Endothelial cell of umbilical vein (primary cell): Measurements from ENCODE around the gene RNF19B. TPM values are rescaled to one million over a fixed set of nuclear protein-coding genes. Genes with fewer than 3 reads are reported as not detected.

ENCODE experiments used
- BruUV-seq: library from RNA; stranded (reverse); fragments of 400-500 nt; replicated peaks from 2 replicates; lab custom pipeline; 2021; lab: Mats Ljungman, UMichigan
- CTCF ChIA-PET: fragments of 300-600, 350-600 bp; sonication (Branson Sonifier 250); formaldehyde crosslinking; loops from one replicate; lab custom pipeline; 2021; ENCODE audit warnings: antibody characterized with exemption, inconsistent platforms; lab: Charles Lee
- POLR2A ChIA-PET: fragments of 300-600, 350-600 bp; sonication (Branson Sonifier 250); formaldehyde crosslinking; loops from one replicate; lab custom pipeline; 2021; ENCODE audit warnings: antibody characterized with exemption, inconsistent platforms; lab: Charles Lee
- DNase-seq: peaks from one replicate; pipeline ENCODE4 v3.0.0-alpha.2; 2011; ENCODE audit warnings: low read depth, low spot score
- FAIRE-seq: peaks from 2 replicates; lab custom pipeline; 2011; peaks lifted over from hg19 to GRCh38; lab: Jason Lieb, UNC
- H2AFZ ChIP-seq: 2 replicates; pipeline ENCODE4 v1.6.0; 2012; ENCODE audit warnings: low read depth, low read length, control low read depth, inconsistent platforms
- H3K27ac ChIP-seq: 2 replicates; pipeline ENCODE4 v1.5.1; 2011; ENCODE audit warnings: low read depth, mild to moderate bottlenecking, control low read depth, low read length, moderate library complexity; ENCODE audit not compliant: insufficient read depth
- H3K27me3 ChIP-seq, 2 experiments: 2 replicates each; pipeline versions ENCODE4 v1.6.0 to v1.6.1; 2011; ENCODE audit warnings: low read length in 2 of 2, mixed read lengths in 1 of 2; ENCODE audit not compliant: control insufficient read depth in 2 of 2, insufficient read depth in 2 of 2
- H3K36me3 ChIP-seq, 2 experiments: 2 replicates in 1 of 2; 3 replicates in 1 of 2; pipeline ENCODE4 v1.5.1; 2011; ENCODE audit warnings: low read length in 2 of 2, mild to moderate bottlenecking in 1 of 2, moderate library complexity in 1 of 2; ENCODE audit not compliant: control insufficient read depth in 2 of 2, insufficient read depth in 2 of 2; ENCODE audit errors: extremely low read depth in 1 of 2
- H3K4me1 ChIP-seq: 3 replicates; pipeline ENCODE4 v1.5.1; 2011; ENCODE audit warnings: mild to moderate bottlenecking, low read length; ENCODE audit not compliant: control insufficient read depth, insufficient read depth; ENCODE audit errors: extremely low read depth
- H3K4me2 ChIP-seq: 2 replicates; pipeline ENCODE4 v1.6.1; 2011; ENCODE audit warnings: low read length, control low read depth, mixed read lengths; ENCODE audit not compliant: insufficient read depth
- H3K4me3 ChIP-seq, 3 experiments: fragments of 200-600 bp in 1 of 3; sonication (generic), shearing (Covaris generic) in 1 of 3; replicated peaks in 1 of 3; 2 replicates each; pipeline ENCODE4 v1.5.1; 2011 to 2016; ENCODE audit warnings: control low read depth in 3 of 3, low read length in 3 of 3, mild to moderate bottlenecking in 2 of 3, inconsistent platforms in 1 of 3, low read depth in 1 of 3, moderate library complexity in 1 of 3; ENCODE audit not compliant: insufficient read depth in 1 of 3
- H3K79me2 ChIP-seq: 2 replicates; pipeline ENCODE4 v1.6.0; 2012; ENCODE audit warnings: low read length, inconsistent platforms; ENCODE audit not compliant: control insufficient read depth, insufficient read depth
- H3K9ac ChIP-seq: replicated peaks from 2 replicates; pipeline ENCODE3; 2011; ENCODE audit warnings: low read length, control low read depth; ENCODE audit not compliant: insufficient read depth; ENCODE audit errors: extremely low read depth
- H3K9me1 ChIP-seq: replicated peaks from 3 replicates; pipeline ENCODE4 v1.6.0; 2011; ENCODE audit warnings: mild to moderate bottlenecking, low read length; ENCODE audit not compliant: control insufficient read depth, insufficient read depth; ENCODE audit errors: extremely low read depth
- H3K9me3 ChIP-seq: replicated peaks from 2 replicates; pipeline ENCODE4 v1.5.1; 2012; ENCODE audit warnings: low read length, inconsistent platforms; ENCODE audit not compliant: control insufficient read depth, insufficient read depth
- H4K20me1 ChIP-seq: replicated peaks from 2 replicates; pipeline ENCODE3; 2011; ENCODE audit warnings: mild to moderate bottlenecking, low read length; ENCODE audit not compliant: control insufficient read depth, insufficient read depth; ENCODE audit errors: extremely low read depth
- EZH2 ChIP-seq: IDR thresholded peaks from 2 replicates; pipeline ENCODE4 v1.6.1; 2012; ENCODE audit warnings: borderline replicate concordance, low read depth, mild to moderate bottlenecking, moderate library complexity, low read length, inconsistent platforms; ENCODE audit not compliant: severe bottlenecking
- GATA2 ChIP-seq: IDR thresholded peaks from 2 replicates; pipeline ENCODE4 v1.7.0; 2011; ENCODE audit warnings: low read depth, mild to moderate bottlenecking, moderate library complexity, mixed read lengths, low read length; ENCODE audit not compliant: insufficient read length, insufficient read depth
- MAX ChIP-seq: IDR thresholded peaks from 2 replicates; pipeline ENCODE4 v1.6.1; 2011; ENCODE audit not compliant: insufficient read depth, insufficient read length
- MYC ChIP-seq: IDR thresholded peaks from one replicate; pipeline ENCODE4 v1.6.1; 2011; ENCODE audit warnings: mild to moderate bottlenecking, low read depth, low read length
- POLR2A ChIP-seq: IDR thresholded peaks from 2 replicates; pipeline ENCODE4 v1.6.1; 2012; ENCODE audit warnings: low read depth, mild to moderate bottlenecking, control low read depth, low read length
- POLR2AphosphoS5 ChIP-seq: IDR thresholded peaks from 2 replicates; pipeline ENCODE4 v1.6.1; 2012; ENCODE audit warnings: low read depth, mild to moderate bottlenecking, control low read depth, low read length, moderate library complexity; ENCODE audit not compliant: insufficient read depth
- dilution Hi-C: fragments of 300-500 bp; cut with MboI; formaldehyde crosslinking; loops from one replicate; pipeline ENCODE4 v1.15.0; 2019; ENCODE audit warnings: low sequenced_read_pairs; ENCODE audit not compliant: extremely low pct_ligation_motif_present
- intact Hi-C: fragments of 100-400 bp; cut with micrococcal nuclease; formaldehyde crosslinking; loops from one replicate; pipeline ENCODE4 v1.10.0; 2022
- polyA plus RNA-seq, 4 experiments: library from polyadenylated mRNA; depleted of rRNA in 3 of 4; stranded (reverse) in 3 of 4; unstranded in 1 of 4; fragments of >200 nt; gene quantifications; 2 replicates each; pipeline versions ENCODE4 v1.2.1 to v1.2.3, GENCODE V29; 2011 to 2012; ENCODE audit warnings: missing spikeins in 1 of 4
- total RNA-seq: library from RNA; stranded (reverse); gene quantifications from 2 replicates; pipeline ENCODE4 v1.2.3, GENCODE V29; 2021
- TF ChIP-seq, protein P1 (sequence below), 2 donors: IDR thresholded peaks; 1 replicate in 1 of 2; 2 replicates in 1 of 2; pipeline ENCODE4 v1.5.1; 2011; ENCODE audit warnings: low read length in 2 of 2, mild to moderate bottlenecking in 2 of 2, moderate library complexity in 2 of 2, control low read depth in 1 of 2, inconsistent platforms in 1 of 2, low read depth in 1 of 2; ENCODE audit not compliant: insufficient read depth in 1 of 2; ENCODE audit errors: extremely low read depth in 1 of 2

The RNF19B gene
- total and polyA plus RNA-seq, 2 donors (not counting 3 experiments of a cell fraction or from before 2014, with no cell fraction given) = 19.2 to 25.6 TPM

DNA sequence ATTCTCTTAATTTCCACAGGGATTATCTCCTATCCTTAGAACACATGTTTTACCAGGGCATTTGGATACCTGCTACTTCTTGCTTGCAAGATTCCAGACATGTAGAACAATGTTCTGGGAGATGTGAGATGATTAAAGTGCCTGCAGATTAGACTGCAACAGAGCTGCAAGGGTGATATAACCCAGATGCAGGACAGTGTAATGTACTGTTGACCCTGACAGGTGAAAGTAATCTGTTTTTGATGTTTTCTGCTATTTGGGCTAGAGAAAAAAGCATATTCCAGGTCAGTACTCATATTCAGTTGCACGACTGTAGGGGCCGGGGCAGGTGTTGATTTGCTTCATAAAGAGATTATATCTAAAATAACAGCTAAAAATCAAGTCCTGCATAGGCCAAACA is 36.3 kb downstream of the RNF19B start:
- no TSS peak for BruUV-seq
- H3K9me3 ChIP-seq = no peaks in the 10 kb centered on the region
- intact Hi-C loops (no loop called here), dilution Hi-C loops (no loop called here)
- H3K9me1 ChIP-seq = no peaks in the 10 kb centered on the region
- H3K27me3 ChIP-seq = peaks cover 2 to 3% of the 10 kb centered on the region in 2 experiments
- no peaks in the 10 kb centered on the region for H3K4me1 ChIP-seq
- H4K20me1 ChIP-seq = no peaks in the 10 kb centered on the region
- no peak for FAIRE-seq
- no peaks in the 10 kb centered on the region for H3K79me2 ChIP-seq
- POLR2A ChIA-PET = no interaction called here
- no peak overlapping the region for H3K27ac ChIP-seq
- DNase-seq = no peak
- CTCF ChIA-PET = interaction anchor here (1.8 to 2.2 kb wide), 2 partner anchors 79 to 158 kb away, joined by 6 to 12 read pairs; no protein-coding TSS in a partner anchor
- H3K4me3 ChIP-seq = no peak overlapping the region
- no peak overlapping the region for H3K9ac ChIP-seq
- no peak overlapping the region for H3K4me2 ChIP-seq
- TF ChIP-seq, protein P1, sequence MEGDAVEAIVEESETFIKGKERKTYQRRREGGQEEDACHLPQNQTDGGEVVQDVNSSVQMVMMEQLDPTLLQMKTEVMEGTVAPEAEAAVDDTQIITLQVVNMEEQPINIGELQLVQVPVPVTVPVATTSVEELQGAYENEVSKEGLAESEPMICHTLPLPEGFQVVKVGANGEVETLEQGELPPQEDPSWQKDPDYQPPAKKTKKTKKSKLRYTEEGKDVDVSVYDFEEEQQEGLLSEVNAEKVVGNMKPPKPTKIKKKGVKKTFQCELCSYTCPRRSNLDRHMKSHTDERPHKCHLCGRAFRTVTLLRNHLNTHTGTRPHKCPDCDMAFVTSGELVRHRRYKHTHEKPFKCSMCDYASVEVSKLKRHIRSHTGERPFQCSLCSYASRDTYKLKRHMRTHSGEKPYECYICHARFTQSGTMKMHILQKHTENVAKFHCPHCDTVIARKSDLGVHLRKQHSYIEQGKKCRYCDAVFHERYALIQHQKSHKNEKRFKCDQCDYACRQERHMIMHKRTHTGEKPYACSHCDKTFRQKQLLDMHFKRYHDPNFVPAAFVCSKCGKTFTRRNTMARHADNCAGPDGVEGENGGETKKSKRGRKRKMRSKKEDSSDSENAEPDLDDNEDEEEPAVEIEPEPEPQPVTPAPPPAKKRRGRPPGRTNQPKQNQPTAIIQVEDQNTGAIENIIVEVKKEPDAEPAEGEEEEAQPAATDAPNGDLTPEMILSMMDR (IDR thresholded peaks at IDR 0.05; ENCODE audit: extremely low read depth in 1 of 2, insufficient read depth in 1 of 2, low read depth in 1 of 2, low read length in 2 of 2) = no peak
- TF ChIP-seq EZH2 (no peak), MYC (no peak), POLR2A (no peak), POLR2AphosphoS5 (no peak), GATA2 (no peak)
- no peak overlapping the region for H2AFZ ChIP-seq
- H3K36me3 ChIP-seq = no peaks in the 10 kb centered on the region

GRCh38 chr1:32927441-32927840 is 37.2 kb downstream of the RNF19B start:
- FAIRE-seq (no peak), DNase-seq (no peak)
- H3K36me3 ChIP-seq = no peaks in the 10 kb centered on the region
- dilution Hi-C loops = no loop called here
- H2AFZ ChIP-seq = no peak overlapping the region
- H3K27ac ChIP-seq = no peak overlapping the region
- no peaks in the 10 kb centered on the region for H3K9me3 ChIP-seq
- H4K20me1 ChIP-seq = no peaks in the 10 kb centered on the region
- intact Hi-C loops = no loop called here
- H3K4me3 ChIP-seq = no peak overlapping the region
- H3K27me3 ChIP-seq = peaks cover 2 to 3% of the 10 kb centered on the region in 2 experiments
- POLR2A ChIA-PET = no interaction called here
- H3K4me1 ChIP-seq = no peaks in the 10 kb centered on the region
- BruUV-seq = no TSS peak
- no peak overlapping the region for H3K4me2 ChIP-seq
- no peaks in the 10 kb centered on the region for H3K9me1 ChIP-seq
- TF ChIP-seq MAX = no peak
- no peaks in the 10 kb centered on the region for H3K79me2 ChIP-seq
- CTCF ChIA-PET = interaction anchor here (0.9 to 2.2 kb wide), 2 partner anchors 80 to 159 kb away, joined by 3 to 12 read pairs; no protein-coding TSS in a partner anchor
- no peak overlapping the region for H3K9ac ChIP-seq
